A549 (cell line): ENCODE data around the gene GATA2. TPM values are rescaled to one million over a fixed set of nuclear protein-coding genes. Genes with fewer than 3 reads are reported as not detected.

Experiments
- ATAC-seq, 2 experiments: fragments of 200-7000 bp in 1 of 2; fragments of >200 bp in 1 of 2; cut with Nextera tagmentation in 1 of 2; cut with Tn5 transposase in 1 of 2; 3 replicates each; pipeline versions ENCODE4 v1.8.0 to v1.9.1; 2018 to 2020; ENCODE audit warnings: mild to moderate bottlenecking in 1 of 2, moderate library complexity in 1 of 2
- CTCF ChIA-PET: fragments of 300-600 bp; sonication (Branson Sonifier 250); formaldehyde crosslinking; extraction: SDS; loops from one replicate; lab custom pipeline; 2021; ENCODE audit warnings: antibody characterized with exemption, inconsistent platforms; lab: Yijun Ruan, JAX
- POLR2A ChIA-PET: fragments of 350-600 bp; formaldehyde crosslinking; extraction: SDS; loops from one replicate; lab custom pipeline; 2021; ENCODE audit warnings: antibody characterized with exemption, inconsistent platforms; lab: Yijun Ruan, JAX
- DNase-seq, 2 experiments: peaks; one replicate each; pipeline versions ENCODE4 v3.0.0 to v3.0.0-alpha.2; 2011 to 2016; ENCODE audit warnings: low read depth in 1 of 2, low spot score in 1 of 2
- FAIRE-seq: peaks from 2 replicates; lab custom pipeline; 2011; peaks lifted over from hg19 to GRCh38; lab: Jason Lieb, UNC
- H3K27ac ChIP-seq, 2 experiments: fragments of >200 bp; sonication (Bioruptor Twin); formaldehyde crosslinking; 3 replicates each; pipeline ENCODE4 v1.5.1; 2016 to 2017
- H3K4me1 ChIP-seq: fragments of >200 bp; sonication (Bioruptor Twin); formaldehyde crosslinking; 3 replicates; pipeline ENCODE4 v1.6.1; 2016
- H3K4me2 ChIP-seq: fragments of >200 bp; sonication (Bioruptor Twin); formaldehyde crosslinking; 3 replicates; pipeline ENCODE4 v1.6.1; 2016
- H3K4me3 ChIP-seq: fragments of >200 bp; sonication (Bioruptor Twin); formaldehyde crosslinking; 3 replicates; pipeline ENCODE4 v1.5.1; 2016
- H3K9me3 ChIP-seq: fragments of >200 bp; sonication (Bioruptor Twin); formaldehyde crosslinking; 3 replicates; pipeline ENCODE4 v1.6.1; 2016
- BHLHE40 ChIP-seq: IDR thresholded peaks from 2 replicates; pipeline ENCODE4 v1.6.1; 2012; ENCODE audit warnings: low read depth, low read length, inconsistent platforms
- CBX2 ChIP-seq: fragments of 200-600 bp; sonication (generic); IDR thresholded peaks from 2 replicates; pipeline ENCODE4 v1.6.1; 2016; ENCODE audit warnings: low read depth, mild to moderate bottlenecking, borderline replicate concordance
- CEBPB ChIP-seq, 2 experiments: fragments of >200 bp in 1 of 2; sonication (Bioruptor Twin) in 1 of 2; formaldehyde crosslinking in 1 of 2; IDR thresholded peaks; 2 replicates each; pipeline ENCODE4 v1.6.1; 2012 to 2016
- CHD2 ChIP-seq: fragments of 150-350 bp; IDR thresholded peaks from 2 replicates; pipeline ENCODE4 v1.6.1; 2014; ENCODE audit warnings: low read length; ENCODE audit not compliant: partially characterized antibody
- CHD4 ChIP-seq: fragments of 200-600 bp; sonication (generic); IDR thresholded peaks from 2 replicates; pipeline ENCODE4 v1.6.1; 2016; ENCODE audit warnings: antibody characterized with exemption, mild to moderate bottlenecking, borderline replicate concordance
- CTCF ChIP-seq: fragments of >200 bp; sonication (Bioruptor Twin); formaldehyde crosslinking; IDR thresholded peaks from 3 replicates; pipeline ENCODE4 v1.5.1; 2016
- EHF ChIP-seq: fragments of 250-450 bp; sonication (Bioruptor Pico); IDR thresholded peaks from 2 replicates; pipeline ENCODE4 v1.5.0; 2020; ENCODE audit warnings: mild to moderate bottlenecking
- ELK1 ChIP-seq: fragments of 150-350 bp; IDR thresholded peaks from 2 replicates; pipeline ENCODE4 v1.6.1; 2014; ENCODE audit warnings: low read depth, mild to moderate bottlenecking, low read length
- EP300 ChIP-seq, 2 experiments: fragments of >200 bp; sonication (Bioruptor Twin); formaldehyde crosslinking; IDR thresholded peaks; 2 replicates in 1 of 2; 3 replicates in 1 of 2; pipeline ENCODE4 v1.6.1; 2016 to 2017
- ESRRA ChIP-seq: fragments of 150-350 bp; IDR thresholded peaks from 2 replicates; pipeline ENCODE4 v1.6.1; 2014; ENCODE audit warnings: mild to moderate bottlenecking, low read length, borderline replicate concordance
- FOSB ChIP-seq: fragments of 250-450 bp; sonication (Bioruptor Pico); IDR thresholded peaks from 2 replicates; pipeline ENCODE4 v1.5.0; 2020; ENCODE audit warnings: mild to moderate bottlenecking, moderate library complexity
- FOSL2 ChIP-seq, 2 experiments: fragments of 450-650 bp in 1 of 2; fragments of >200 bp in 1 of 2; sonication (Bioruptor Twin) in 1 of 2; formaldehyde crosslinking; IDR thresholded peaks; 2 replicates each; pipeline versions ENCODE4 v1.5.0 to v1.6.1; 2016 to 2020; ENCODE audit warnings: mild to moderate bottlenecking in 1 of 2, moderate library complexity in 1 of 2
- HOXA7 ChIP-seq: fragments of 250-450 bp; sonication (Bioruptor Pico); IDR thresholded peaks from 2 replicates; pipeline ENCODE4 v1.5.0; 2020; ENCODE audit warnings: mild to moderate bottlenecking, moderate library complexity
- JUNB ChIP-seq: fragments of >200 bp; sonication (Bioruptor Twin); formaldehyde crosslinking; IDR thresholded peaks from 2 replicates; pipeline ENCODE4 v1.6.1; 2016
- KDM1A ChIP-seq: fragments of 200-600 bp; sonication (generic); IDR thresholded peaks from 2 replicates; pipeline ENCODE4 v1.6.1; 2016; ENCODE audit warnings: low read depth, mild to moderate bottlenecking
- MYC ChIP-seq: IDR thresholded peaks from 2 replicates; pipeline ENCODE4 v1.6.1; 2012; ENCODE audit warnings: mild to moderate bottlenecking, inconsistent platforms, low read length, improper control_type of control experiment, borderline replicate concordance
- NFE2L2 ChIP-seq: fragments of 150-350 bp; conservative IDR thresholded peaks from 2 replicates; pipeline ENCODE4 v1.6.1; 2014; ENCODE audit warnings: low read length
- NR3C1 ChIP-seq: fragments of >200 bp; sonication (Bioruptor Twin); formaldehyde crosslinking; IDR thresholded peaks from 3 replicates; pipeline ENCODE4 v1.6.1; 2017
- PHF8 ChIP-seq: fragments of 200-600 bp; sonication (generic); IDR thresholded peaks from 2 replicates; pipeline ENCODE4 v1.6.1; 2016; ENCODE audit warnings: low read depth, mild to moderate bottlenecking, antibody characterized with exemption, moderate library complexity, borderline replicate concordance
- POLR2A ChIP-seq: IDR thresholded peaks from 2 replicates; pipeline ENCODE4 v1.6.1; 2012; ENCODE audit warnings: mild to moderate bottlenecking, low read length
- RAD21 ChIP-seq, 2 experiments: fragments of >200 bp in 1 of 2; sonication (Bioruptor Twin) in 1 of 2; formaldehyde crosslinking in 1 of 2; IDR thresholded peaks in 1 of 2; conservative IDR thresholded peaks in 1 of 2; 2 replicates in 1 of 2; 3 replicates in 1 of 2; pipeline ENCODE4 v1.6.1; 2012 to 2018; ENCODE audit warnings: inconsistent platforms in 1 of 2
- RFX5 ChIP-seq: fragments of 450-650 bp; IDR thresholded peaks from 2 replicates; pipeline ENCODE4 v1.7.1; 2014; ENCODE audit warnings: antibody characterized with exemption, mild to moderate bottlenecking, moderate library complexity
- USF2 ChIP-seq: fragments of 450-650 bp; IDR thresholded peaks from 2 replicates; pipeline ENCODE4 v1.6.1; 2014; ENCODE audit warnings: antibody characterized with exemption
- ZC3H11A ChIP-seq: fragments of 450-650 bp; IDR thresholded peaks from 2 replicates; pipeline ENCODE4 v1.6.1; 2014; ENCODE audit warnings: antibody characterized with exemption, mild to moderate bottlenecking
- ZNF302 ChIP-seq: fragments of 250-450 bp; sonication (Bioruptor Pico); IDR thresholded peaks from 2 replicates; pipeline ENCODE4 v1.9.0; 2021; ENCODE audit warnings: inconsistent platforms, mild to moderate bottlenecking, moderate library complexity
- ZSCAN20 ChIP-seq: fragments of 250-450 bp; sonication (Bioruptor Pico); IDR thresholded peaks from 2 replicates; pipeline ENCODE4 v1.8.0; 2022; ENCODE audit warnings: mild to moderate bottlenecking, moderate library complexity
- WGBS: methylation state at CpG from one replicate; pipeline ENCODE4 v1.1.6; 2017; ENCODE audit errors: missing lambda C conversion rate; 5-methylcytosine and 5-hydroxymethylcytosine counted together
- polyA plus RNA-seq, 4 experiments: library from polyadenylated mRNA; depleted of rRNA in 3 of 4; stranded (reverse); fragments of >200 nt; fragmentation: RNase III in 1 of 4; extraction: RNeasy Plus Mini Kit Qiagen cat#74134 plus additional on column Dnase treatment in 1 of 4; gene quantifications; 2 replicates in 3 of 4; 3 replicates in 1 of 4; pipeline ENCODE4 v1.2.3, GENCODE V29; 2011 to 2017

GATA2 gene
- polyA plus RNA-seq, 2 of the 4 experiments (the other 2 are of a cell fraction): 0.68 to 4.9 TPM

- Histone ChIP-seq H3K4me2 (no peak overlapping the region), H3K4me3 (no peak overlapping the region), H3K9me3 (no peaks in the 10 kb centered on the region), H3K27ac (no peak overlapping the region), H3K4me1 (no peaks in the 10 kb centered on the region)
- DNase-seq: peak in 1 of 2 experiments; percentile 31
- no peak for TF ChIP-seq CBX2
- TF ChIP-seq CTCF: no peak
- TF ChIP-seq USF2: peak; percentile 56; the same call in 1 of the 2 replicates
- TF ChIP-seq RFX5: no peak
- no peak for TF ChIP-seq ESRRA
- ChIA-PET CTCF (interaction anchor here (1.4 to 3.3 kb wide), 2 partner anchors 8 to 80 kb away, joined by 4 to 11 read pairs; no protein-coding TSS in a partner anchor), POLR2A (no interaction called here)
- ATAC-seq: no peak
- no peak for FAIRE-seq
- WGBS: 92% methylated on average over 3 of the region's 3 CpGs
Measured at GRCh38 chr3:128505771-128506170, 12.8 kb upstream of the GATA2 start.

- Histone ChIP-seq H3K9me3 (no peaks in the 10 kb centered on the region), H3K4me2 (no peak overlapping the region), H3K4me3 (no peak overlapping the region), H3K27ac (no peak overlapping the region), H3K4me1 (no peaks in the 10 kb centered on the region)
- ATAC-seq: no peak
- DNase-seq: no peak
- WGBS: 78% methylated on average over 10 of the region's 12 CpGs
- FAIRE-seq: no peak
- no peak for TF ChIP-seq ELK1
- no peak for TF ChIP-seq NFE2L2
- no peak for TF ChIP-seq NR3C1
- no peak for TF ChIP-seq CHD4
- TF ChIP-seq FOSL2 (IDR thresholded peaks at IDR 0.05): no peak
- no peak for TF ChIP-seq FOSL2 (CRISPR knock-in tag; IDR thresholded peaks at IDR 0.05)
- TF ChIP-seq ZSCAN20 (CRISPR knock-in tag): no peak
- TF ChIP-seq ZC3H11A: no peak
- no peak for TF ChIP-seq JUNB
- no peak for TF ChIP-seq CBX2
- CTCF ChIA-PET: interaction anchor here (0.7 to 3.3 kb wide), 4 partner anchors 8 to 197 kb away, joined by 3 to 11 read pairs (median 4); no protein-coding TSS in a partner anchor
- POLR2A ChIA-PET: no interaction called here
Measured at GRCh38 chr3:128504963-128505730, 12.1 kb upstream of the GATA2 start.

- no peak overlapping the region for H3K4me3 ChIP-seq
- DNase-seq: no peak
- H3K4me1 ChIP-seq: no peaks in the 10 kb centered on the region
- ChIA-PET POLR2A (no interaction called here), CTCF (interaction anchor here (0.7 to 3.3 kb wide), 4 partner anchors 79 to 334 kb away, joined by 3 to 11 read pairs (median 5); no protein-coding TSS in a partner anchor)
- TF ChIP-seq POLR2A: no peak
- no peak for TF ChIP-seq ZSCAN20 (CRISPR knock-in tag)
- TF ChIP-seq FOSL2 (IDR thresholded peaks at IDR 0.05): no peak
- TF ChIP-seq FOSL2 (CRISPR knock-in tag; IDR thresholded peaks at IDR 0.05): no peak
- TF ChIP-seq CHD4: no peak
- TF ChIP-seq ZNF302 (CRISPR knock-in tag): no peak
- no peak for TF ChIP-seq EP300 (IDR thresholded peaks at IDR 0.05)
- no peak for TF ChIP-seq RAD21 (conservative IDR thresholded peaks at IDR 0.05 in 1 of 2, IDR thresholded peaks at IDR 0.05 in 1 of 2)
- TF ChIP-seq BHLHE40: no peak
- no peak for TF ChIP-seq HOXA7 (CRISPR knock-in tag)
- TF ChIP-seq CEBPB (IDR thresholded peaks at IDR 0.05): no peak
- TF ChIP-seq CHD2: no peak
- no peak for TF ChIP-seq MYC
- TF ChIP-seq EHF (CRISPR knock-in tag): no peak
- no peak for TF ChIP-seq RFX5
- no peak for TF ChIP-seq CTCF
- no peak for TF ChIP-seq FOSB (CRISPR knock-in tag)
- TF ChIP-seq PHF8: no peak
- no peak for TF ChIP-seq KDM1A
- WGBS: 55% methylated on average over 4 of the region's 8 CpGs
- no peak overlapping the region for H3K4me2 ChIP-seq
- no peak for ATAC-seq
- H3K27ac ChIP-seq: no peak overlapping the region
- no peak for FAIRE-seq
- no peaks in the 10 kb centered on the region for H3K9me3 ChIP-seq
Measured at GRCh38 chr3:128504533-128504915, 11.5 kb upstream of the GATA2 start.
